Type B pancreatic cell (in vitro differentiated cells): ENCODE data around the gene C2orf66. TPM values are rescaled to one million over a fixed set of nuclear protein-coding genes. Genes with fewer than 3 reads are reported as not detected.

Experiments
- DNase-seq: peaks from one replicate; pipeline ENCODE4 v3.0.0; 2021; ENCODE audit warnings: mixed read lengths; ENCODE audit not compliant: unreplicated experiment; ENCODE audit errors: extremely low spot score
- H3K27ac Mint-ChIP-seq: 2 replicates; pipeline ENCODE4 v1.8.0; 2021; ENCODE audit warnings: mild to moderate bottlenecking, mixed read lengths
- H3K27me3 Mint-ChIP-seq: 2 replicates; pipeline ENCODE4 v1.8.0; 2021; ENCODE audit warnings: mixed read lengths
- H3K36me3 Mint-ChIP-seq: 2 replicates; pipeline ENCODE4 v1.8.0; 2021; ENCODE audit warnings: mixed read lengths
- H3K4me1 Mint-ChIP-seq: one replicate; pipeline ENCODE4 v1.8.0; 2021; ENCODE audit warnings: mixed read lengths; ENCODE audit not compliant: unreplicated experiment
- H3K4me3 Mint-ChIP-seq: 2 replicates; pipeline ENCODE4 v1.8.0; 2021; ENCODE audit warnings: mild to moderate bottlenecking, mixed read lengths
- H3K9me3 Mint-ChIP-seq: 2 replicates; pipeline ENCODE4 v1.8.0; 2021; ENCODE audit warnings: mixed read lengths
- total RNA-seq: library from RNA; stranded (reverse); gene quantifications from 2 replicates; pipeline ENCODE4 v1.2.1, GENCODE V29; 2021; ENCODE audit warnings: low replicate concordance
- TF ChIP-seq, protein P1 (sequence below): fragments of 200-600 bp; sonication (generic); conservative IDR thresholded peaks from 2 replicates; pipeline ENCODE4 v1.5.0; 2021; ENCODE audit warnings: antibody characterized with exemption, mild to moderate bottlenecking

C2orf66 gene
- total RNA-seq, 1 donor from 2014 or later, result 0.29 TPM

DNA sequence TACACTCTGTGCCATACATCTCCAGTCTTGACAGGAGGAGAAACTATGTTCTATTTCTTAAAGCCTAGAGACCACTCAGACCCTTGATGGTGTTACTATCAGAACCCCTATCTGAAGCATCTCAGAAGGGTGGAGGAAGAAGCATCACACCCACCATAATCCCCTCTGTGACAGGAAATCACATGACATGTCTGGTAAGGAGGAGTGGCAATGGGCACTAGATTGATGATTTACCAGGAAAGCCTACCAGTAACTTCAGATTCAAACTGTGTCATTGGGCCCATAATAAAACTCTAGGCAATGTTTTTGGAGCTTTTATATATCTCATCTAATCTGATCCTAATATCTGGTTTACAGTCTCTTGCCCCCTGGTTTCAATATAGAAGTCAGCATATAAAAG, 37.1 kb upstream of the C2orf66 start:
- no peaks in the 10 kb centered on the region for H3K9me3 Mint-ChIP-seq
- no peak overlapping the region for H3K27ac Mint-ChIP-seq
- H3K27me3 Mint-ChIP-seq, result no peaks in the 10 kb centered on the region
- TF ChIP-seq, protein P1, sequence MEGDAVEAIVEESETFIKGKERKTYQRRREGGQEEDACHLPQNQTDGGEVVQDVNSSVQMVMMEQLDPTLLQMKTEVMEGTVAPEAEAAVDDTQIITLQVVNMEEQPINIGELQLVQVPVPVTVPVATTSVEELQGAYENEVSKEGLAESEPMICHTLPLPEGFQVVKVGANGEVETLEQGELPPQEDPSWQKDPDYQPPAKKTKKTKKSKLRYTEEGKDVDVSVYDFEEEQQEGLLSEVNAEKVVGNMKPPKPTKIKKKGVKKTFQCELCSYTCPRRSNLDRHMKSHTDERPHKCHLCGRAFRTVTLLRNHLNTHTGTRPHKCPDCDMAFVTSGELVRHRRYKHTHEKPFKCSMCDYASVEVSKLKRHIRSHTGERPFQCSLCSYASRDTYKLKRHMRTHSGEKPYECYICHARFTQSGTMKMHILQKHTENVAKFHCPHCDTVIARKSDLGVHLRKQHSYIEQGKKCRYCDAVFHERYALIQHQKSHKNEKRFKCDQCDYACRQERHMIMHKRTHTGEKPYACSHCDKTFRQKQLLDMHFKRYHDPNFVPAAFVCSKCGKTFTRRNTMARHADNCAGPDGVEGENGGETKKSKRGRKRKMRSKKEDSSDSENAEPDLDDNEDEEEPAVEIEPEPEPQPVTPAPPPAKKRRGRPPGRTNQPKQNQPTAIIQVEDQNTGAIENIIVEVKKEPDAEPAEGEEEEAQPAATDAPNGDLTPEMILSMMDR, result no peak
- DNase-seq, result no peak
- H3K36me3 Mint-ChIP-seq, result peaks cover 7% of the 10 kb centered on the region
- no peak overlapping the region for H3K4me3 Mint-ChIP-seq
- H3K4me1 Mint-ChIP-seq, result no peaks in the 10 kb centered on the region

DNA sequence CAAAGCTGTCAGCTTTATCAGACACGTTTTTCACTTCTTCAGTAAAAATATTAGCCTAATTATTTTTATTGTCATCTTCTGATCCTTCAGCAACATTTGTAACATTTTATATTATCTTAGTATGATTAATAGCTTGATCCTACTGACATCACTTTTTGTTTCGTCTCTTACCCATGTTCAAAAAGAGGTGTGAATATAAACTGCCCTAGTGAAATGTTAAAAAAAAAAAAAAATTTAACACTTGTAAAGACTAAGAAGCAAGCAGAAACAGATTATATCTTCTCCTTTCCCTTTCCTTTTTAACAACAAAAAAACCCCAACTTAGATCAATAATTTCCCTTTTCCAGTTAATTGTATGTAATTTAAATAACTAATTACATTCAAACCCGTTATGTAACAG, 36.2 kb upstream of the C2orf66 start:
- no peaks in the 10 kb centered on the region for H3K4me1 Mint-ChIP-seq
- H3K27ac Mint-ChIP-seq, result no peak overlapping the region
- peaks cover 9% of the 10 kb centered on the region for H3K36me3 Mint-ChIP-seq
- no peaks in the 10 kb centered on the region for H3K9me3 Mint-ChIP-seq
- H3K27me3 Mint-ChIP-seq, result no peaks in the 10 kb centered on the region
- no peak overlapping the region for H3K4me3 Mint-ChIP-seq
- TF ChIP-seq, protein P1, result no peak
- no peak for DNase-seq

DNA sequence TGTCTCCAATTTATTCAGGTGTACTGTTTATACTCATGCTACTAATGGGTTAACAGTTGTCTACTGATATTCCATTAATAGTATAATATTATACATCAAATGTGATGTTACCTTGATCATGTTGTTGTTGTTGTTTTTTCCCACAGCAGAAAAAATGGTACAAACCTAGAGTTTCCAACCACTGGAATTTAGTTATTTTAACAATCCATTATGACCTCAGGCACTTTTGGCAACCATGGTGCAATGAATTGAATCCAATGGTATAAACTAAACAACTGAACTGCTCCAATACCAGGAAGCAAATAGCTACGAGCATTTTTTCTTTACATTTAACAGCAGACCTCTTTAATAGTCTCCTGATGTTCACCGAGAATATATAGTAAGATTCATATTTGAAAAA, 31.0 kb upstream of the C2orf66 start:
- no peak overlapping the region for H3K27ac Mint-ChIP-seq
- no peak overlapping the region for H3K4me3 Mint-ChIP-seq
- TF ChIP-seq, protein P1, result no peak
- DNase-seq, result no peak
- no peaks in the 10 kb centered on the region for H3K27me3 Mint-ChIP-seq
- H3K9me3 Mint-ChIP-seq, result no peaks in the 10 kb centered on the region
- peaks cover 12% of the 10 kb centered on the region for H3K36me3 Mint-ChIP-seq
- H3K4me1 Mint-ChIP-seq, result no peaks in the 10 kb centered on the region

DNA sequence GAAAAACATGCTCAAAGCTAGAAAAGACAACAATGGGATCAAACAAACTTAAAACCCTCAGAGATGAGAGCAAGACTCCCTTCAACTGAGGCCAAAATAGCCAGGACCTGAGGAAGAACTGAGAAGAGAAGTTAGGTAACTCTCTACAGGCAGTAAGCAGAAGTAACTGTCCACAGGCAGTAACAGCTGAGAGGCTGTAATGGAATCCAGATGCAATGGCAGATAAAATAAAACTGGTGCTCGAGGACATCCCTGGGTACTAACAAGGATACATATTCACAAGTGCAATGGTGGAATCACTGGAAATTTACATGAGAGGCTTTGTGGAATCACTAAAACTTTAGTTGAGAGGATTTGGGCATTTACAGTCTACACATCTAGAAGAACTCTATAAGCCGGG, 30.4 kb upstream of the C2orf66 start:
- H3K4me3 Mint-ChIP-seq, result no peak overlapping the region
- TF ChIP-seq, protein P1, result no peak
- DNase-seq, result no peak
- H3K27me3 Mint-ChIP-seq, result no peaks in the 10 kb centered on the region
- no peak overlapping the region for H3K27ac Mint-ChIP-seq
- H3K9me3 Mint-ChIP-seq, result no peaks in the 10 kb centered on the region
- no peaks in the 10 kb centered on the region for H3K4me1 Mint-ChIP-seq
- peaks cover 12% of the 10 kb centered on the region for H3K36me3 Mint-ChIP-seq

DNA sequence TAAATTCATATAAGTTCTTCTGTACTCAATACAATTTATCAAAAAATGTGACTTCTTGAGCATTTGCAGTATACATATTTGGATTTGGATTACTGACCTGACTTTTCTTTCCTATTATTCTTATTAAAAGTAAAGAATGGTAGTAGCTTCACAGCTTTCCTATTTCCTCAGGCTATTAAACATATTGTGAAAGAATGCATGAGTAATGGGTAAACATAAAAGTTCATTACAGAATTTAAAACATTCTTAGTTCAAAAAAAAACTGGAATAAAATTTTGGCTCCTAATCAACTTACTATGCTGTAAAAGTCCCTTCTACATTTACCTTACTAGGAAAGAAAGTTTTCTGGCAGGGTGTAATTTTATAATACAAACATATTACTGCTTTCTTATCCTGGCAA, 27.3 kb upstream of the C2orf66 start:
- no peak overlapping the region for H3K4me3 Mint-ChIP-seq
- H3K36me3 Mint-ChIP-seq, result peaks cover 12% of the 10 kb centered on the region
- DNase-seq, result no peak
- H3K27me3 Mint-ChIP-seq, result no peaks in the 10 kb centered on the region
- no peaks in the 10 kb centered on the region for H3K4me1 Mint-ChIP-seq
- no peak overlapping the region for H3K27ac Mint-ChIP-seq
- TF ChIP-seq, protein P1, result no peak
- H3K9me3 Mint-ChIP-seq, result no peaks in the 10 kb centered on the region

DNA sequence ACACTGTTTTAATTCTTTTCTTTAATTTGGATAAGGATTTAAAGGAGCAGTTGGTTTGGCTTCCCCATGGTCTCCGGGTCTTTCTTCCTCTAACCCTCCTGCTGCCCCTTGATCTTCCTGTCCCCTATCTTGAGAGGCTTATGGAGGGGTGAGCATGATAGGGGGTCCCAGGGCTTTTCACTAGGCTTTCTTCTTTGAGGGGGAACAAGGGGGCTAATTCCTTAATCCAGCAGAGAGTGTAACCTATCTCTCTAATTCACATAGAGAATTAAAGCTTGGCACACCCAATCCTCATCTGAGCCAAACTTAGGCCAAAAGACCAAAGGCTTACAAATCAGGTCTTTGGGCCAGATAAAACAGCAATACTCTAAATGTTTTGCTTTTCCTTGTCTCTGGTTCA, 21.5 kb upstream of the C2orf66 start:
- Mint-ChIP-seq H3K4me3 (no peak overlapping the region), H3K27ac (no peak overlapping the region), H3K4me1 (no peaks in the 10 kb centered on the region), H3K36me3 (peaks cover 4% of the 10 kb centered on the region), H3K9me3 (no peaks in the 10 kb centered on the region), H3K27me3 (no peaks in the 10 kb centered on the region)
- no peak for DNase-seq
- TF ChIP-seq, protein P1, result no peak
